ENCODE data around the gene C16orf89.
"Not testable (repeated sequence)": the region's sequence is repeated elsewhere in the genome, so short reads cannot be mapped to it uniquely, and the experiment has no call there.

The C16orf89 gene

GRCh38 chr16:5065813-5066212 is at the start of gene C16orf89:
C16orf89 (minus strand) TSS chr16:5065956; CDS start chr16:5065908, 48 bp downstream.
- no peak for DNase-seq (ENCODE audit: low read depth, low spot score)
- H3K4me1 ChIP-seq (ENCODE audit: insufficient read depth, insufficient read length) = peaks cover 18% of the 10 kb centered on the region
- H3K36me3 ChIP-seq (ENCODE audit: insufficient read depth, insufficient read length, low read length) = no peaks in the 10 kb centered on the region
- no peak within 1 kb of the TSS for H3K4me3 ChIP-seq (ENCODE audit: insufficient read length, low read depth)
- TF ChIP-seq SUZ12 (IDR thresholded peaks at IDR 0.05; ENCODE audit: extremely low read depth, insufficient read depth, insufficient read length) = no peak
- TF ChIP-seq ZNF274 (IDR thresholded peaks at IDR 0.05; ENCODE audit: low read depth, low read length) = no peak
- no peak for TF ChIP-seq YY1 (IDR thresholded peaks at IDR 0.05; ENCODE audit: insufficient read depth, insufficient read length)
- no peaks in the 10 kb centered on the region for H3K27me3 ChIP-seq (ENCODE audit: insufficient read depth, insufficient read length)
- no peaks in the 10 kb centered on the region for H3K9me3 ChIP-seq (ENCODE audit: insufficient read depth, low read length)
- peak within 1 kb of the TSS; percentile 62 for H3K9ac ChIP-seq (ENCODE audit: insufficient read length, low read depth)

GRCh38 chr16:5110933-5111332 is 45.2 kb upstream of the C16orf89 start:
- H3K4me1 ChIP-seq (ENCODE audit: insufficient read depth, insufficient read length); DNase-seq (ENCODE audit: low read depth, low spot score); H3K27me3 ChIP-seq (ENCODE audit: insufficient read depth, insufficient read length); H3K4me3 ChIP-seq (ENCODE audit: insufficient read length, low read depth); H3K36me3 ChIP-seq (ENCODE audit: insufficient read depth, insufficient read length, low read length); H3K9me3 ChIP-seq (ENCODE audit: insufficient read depth, low read length); H3K9ac ChIP-seq (ENCODE audit: insufficient read length, low read depth): not testable (repeated sequence)

- no peaks in the 10 kb centered on the region for H3K27me3 ChIP-seq (ENCODE audit: insufficient read depth, insufficient read length)
- H3K4me1 ChIP-seq (ENCODE audit: insufficient read depth, insufficient read length) = no peaks in the 10 kb centered on the region
- no peak overlapping the region for H3K9ac ChIP-seq (ENCODE audit: insufficient read length, low read depth)
- no peak overlapping the region for H3K4me3 ChIP-seq (ENCODE audit: insufficient read length, low read depth)
- no peaks in the 10 kb centered on the region for H3K36me3 ChIP-seq (ENCODE audit: insufficient read depth, insufficient read length, low read length)
- TF ChIP-seq SUZ12 (IDR thresholded peaks at IDR 0.05; ENCODE audit: extremely low read depth, insufficient read depth, insufficient read length) = no peak
- no peak for TF ChIP-seq YY1 (IDR thresholded peaks at IDR 0.05; ENCODE audit: insufficient read depth, insufficient read length)
- no peak for TF ChIP-seq ZNF274 (IDR thresholded peaks at IDR 0.05; ENCODE audit: low read depth, low read length)
- H3K9me3 ChIP-seq (ENCODE audit: insufficient read depth, low read length) = no peaks in the 10 kb centered on the region
- no peak for DNase-seq (ENCODE audit: low read depth, low spot score)
Measured at GRCh38 chr16:5108505-5109158, 42.9 kb upstream of the C16orf89 start.

- H3K9ac ChIP-seq (ENCODE audit: insufficient read length, low read depth); H3K27me3 ChIP-seq (ENCODE audit: insufficient read depth, insufficient read length); H3K4me3 ChIP-seq (ENCODE audit: insufficient read length, low read depth); H3K9me3 ChIP-seq (ENCODE audit: insufficient read depth, low read length); H3K36me3 ChIP-seq (ENCODE audit: insufficient read depth, insufficient read length, low read length); DNase-seq (ENCODE audit: low read depth, low spot score); H3K4me1 ChIP-seq (ENCODE audit: insufficient read depth, insufficient read length): not testable (repeated sequence)
Measured at GRCh38 chr16:5105039-5105438, 39.3 kb upstream of the C16orf89 start.

- H3K9ac ChIP-seq (ENCODE audit: insufficient read length, low read depth); DNase-seq (ENCODE audit: low read depth, low spot score); H3K4me3 ChIP-seq (ENCODE audit: insufficient read length, low read depth); H3K36me3 ChIP-seq (ENCODE audit: insufficient read depth, insufficient read length, low read length); H3K4me1 ChIP-seq (ENCODE audit: insufficient read depth, insufficient read length); H3K27me3 ChIP-seq (ENCODE audit: insufficient read depth, insufficient read length); H3K9me3 ChIP-seq (ENCODE audit: insufficient read depth, low read length): not testable (repeated sequence)
Measured at GRCh38 chr16:5103296-5104032, 37.7 kb upstream of the C16orf89 start.

GRCh38 chr16:5099174-5099573 is 33.4 kb upstream of the C16orf89 start:
- DNase-seq (ENCODE audit: low read depth, low spot score); H3K4me1 ChIP-seq (ENCODE audit: insufficient read depth, insufficient read length); H3K36me3 ChIP-seq (ENCODE audit: insufficient read depth, insufficient read length, low read length); H3K27me3 ChIP-seq (ENCODE audit: insufficient read depth, insufficient read length); H3K9ac ChIP-seq (ENCODE audit: insufficient read length, low read depth); H3K9me3 ChIP-seq (ENCODE audit: insufficient read depth, low read length); H3K4me3 ChIP-seq (ENCODE audit: insufficient read length, low read depth): not testable (repeated sequence)

GRCh38 chr16:5098221-5099159 is 32.7 kb upstream of the C16orf89 start:
- Histone ChIP-seq H3K4me3 (ENCODE audit: insufficient read length, low read depth) (peak overlapping the region; percentile 41), H3K9ac (ENCODE audit: insufficient read length, low read depth) (peak overlapping the region; percentile 70)
- not testable (repeated sequence) for H3K27me3 ChIP-seq (ENCODE audit: insufficient read depth, insufficient read length); H3K9me3 ChIP-seq (ENCODE audit: insufficient read depth, low read length); H3K4me1 ChIP-seq (ENCODE audit: insufficient read depth, insufficient read length); H3K36me3 ChIP-seq (ENCODE audit: insufficient read depth, insufficient read length, low read length)
- DNase-seq (ENCODE audit: low read depth, low spot score) = peak; percentile 78
